ENCODE measurements around the gene KRTAP12-3.
"Not testable (repeated sequence)": the region's sequence is repeated elsewhere in the genome, so short reads cannot be mapped to it uniquely, and the experiment has no call there.

The KRTAP12-3 gene

GRCh38 chr21:44685050-44685449 is 27.3 kb downstream of the KRTAP12-3 start:
- DNase-seq (ENCODE audit: low spot score) = not testable (repeated sequence)

- no peak for DNase-seq (ENCODE audit: low spot score)
Measured at GRCh38 chr21:44686000-44686781, 28.5 kb downstream of the KRTAP12-3 start.

GRCh38 chr21:44686843-44687561 is 29.3 kb downstream of the KRTAP12-3 start:
- DNase-seq (ENCODE audit: low spot score) = no peak

GRCh38 chr21:44687671-44688070 is 29.9 kb downstream of the KRTAP12-3 start:
- DNase-seq (ENCODE audit: low spot score) = no peak

- DNase-seq (ENCODE audit: low spot score) = not testable (repeated sequence)
Measured at GRCh38 chr21:44689740-44690139, 32.0 kb downstream of the KRTAP12-3 start.

GRCh38 chr21:44691686-44692085 is 34.0 kb downstream of the KRTAP12-3 start:
- no peak for DNase-seq (ENCODE audit: low spot score)

GRCh38 chr21:44692798-44693512 is 35.2 kb downstream of the KRTAP12-3 start:
- DNase-seq (ENCODE audit: low spot score) = no peak

GRCh38 chr21:44694776-44695175 is 37.0 kb downstream of the KRTAP12-3 start:
- no peak for DNase-seq (ENCODE audit: low spot score)

- DNase-seq (ENCODE audit: low spot score) = no peak
Measured at GRCh38 chr21:44695184-44695583, 37.5 kb downstream of the KRTAP12-3 start.

- no peak for DNase-seq (ENCODE audit: low spot score)
Measured at GRCh38 chr21:44695641-44696040, 37.9 kb downstream of the KRTAP12-3 start.

GRCh38 chr21:44696572-44696971 is 38.8 kb downstream of the KRTAP12-3 start:
- DNase-seq (ENCODE audit: low spot score) = no peak

- not testable (repeated sequence) for DNase-seq (ENCODE audit: low spot score)
Measured at GRCh38 chr21:44697172-44697810, 39.6 kb downstream of the KRTAP12-3 start, which contains the start of gene KRTAP10-12. TSS of gene KRTAP10-12 (plus strand) at chr21:44697172. CDS start at chr21:44697202, 30 bp downstream.

GRCh38 chr21:44697811-44698734 is 40.3 kb downstream of the KRTAP12-3 start:
- DNase-seq (ENCODE audit: low spot score) = no peak

GRCh38 chr21:44699502-44700001 is 41.8 kb downstream of the KRTAP12-3 start:
- no peak for DNase-seq (ENCODE audit: low spot score)

GRCh38 chr21:44700101-44701022 is 42.6 kb downstream of the KRTAP12-3 start:
- no peak for DNase-seq (ENCODE audit: low spot score)

GRCh38 chr21:44701023-44701400 is 43.3 kb downstream of the KRTAP12-3 start:
- DNase-seq (ENCODE audit: low spot score) = no peak

GRCh38 chr21:44701541-44701940 is 43.8 kb downstream of the KRTAP12-3 start:
- no peak for DNase-seq (ENCODE audit: low spot score)

GRCh38 chr21:44702111-44702972 is 44.6 kb downstream of the KRTAP12-3 start:
- no peak for DNase-seq (ENCODE audit: low spot score)
